HG02642 (cell line): Measurements from ENCODE around the gene MEGF8.

ENCODE experiments used
- ATAC-seq: cut with Tn5 transposase; IDR thresholded peaks from one replicate; pipeline ENCODE4 v1.9.1; 2021; ENCODE audit warnings: mild to moderate bottlenecking; ENCODE audit not compliant: unreplicated experiment, poor library complexity

MEGF8 gene

GRCh38 chr19:42303101-42303464 lies 22.4 kb upstream of the MEGF8 start:
- ATAC-seq: no peak

GRCh38 chr19:42303876-42304275 lies 21.6 kb upstream of the MEGF8 start:
- ATAC-seq: no peak

GRCh38 chr19:42306646-42307045 lies 18.8 kb upstream of the MEGF8 start:
- no peak for ATAC-seq

GRCh38 chr19:42309686-42310085 lies 15.7 kb upstream of the MEGF8 start:
- no peak for ATAC-seq

- no peak for ATAC-seq
Measured at GRCh38 chr19:42311657-42312056, 13.8 kb upstream of the MEGF8 start.

- ATAC-seq: no peak
Measured at GRCh38 chr19:42312370-42312769, 13.1 kb upstream of the MEGF8 start.

GRCh38 chr19:42313096-42313839 lies 12.2 kb upstream of the MEGF8 start, which contains the start of gene TMEM145:
Gene TMEM145, plus strand, starts transcription at chr19:42313309. Its CDS starts 68 bp downstream, at chr19:42313377.
- no peak for ATAC-seq

DNA sequence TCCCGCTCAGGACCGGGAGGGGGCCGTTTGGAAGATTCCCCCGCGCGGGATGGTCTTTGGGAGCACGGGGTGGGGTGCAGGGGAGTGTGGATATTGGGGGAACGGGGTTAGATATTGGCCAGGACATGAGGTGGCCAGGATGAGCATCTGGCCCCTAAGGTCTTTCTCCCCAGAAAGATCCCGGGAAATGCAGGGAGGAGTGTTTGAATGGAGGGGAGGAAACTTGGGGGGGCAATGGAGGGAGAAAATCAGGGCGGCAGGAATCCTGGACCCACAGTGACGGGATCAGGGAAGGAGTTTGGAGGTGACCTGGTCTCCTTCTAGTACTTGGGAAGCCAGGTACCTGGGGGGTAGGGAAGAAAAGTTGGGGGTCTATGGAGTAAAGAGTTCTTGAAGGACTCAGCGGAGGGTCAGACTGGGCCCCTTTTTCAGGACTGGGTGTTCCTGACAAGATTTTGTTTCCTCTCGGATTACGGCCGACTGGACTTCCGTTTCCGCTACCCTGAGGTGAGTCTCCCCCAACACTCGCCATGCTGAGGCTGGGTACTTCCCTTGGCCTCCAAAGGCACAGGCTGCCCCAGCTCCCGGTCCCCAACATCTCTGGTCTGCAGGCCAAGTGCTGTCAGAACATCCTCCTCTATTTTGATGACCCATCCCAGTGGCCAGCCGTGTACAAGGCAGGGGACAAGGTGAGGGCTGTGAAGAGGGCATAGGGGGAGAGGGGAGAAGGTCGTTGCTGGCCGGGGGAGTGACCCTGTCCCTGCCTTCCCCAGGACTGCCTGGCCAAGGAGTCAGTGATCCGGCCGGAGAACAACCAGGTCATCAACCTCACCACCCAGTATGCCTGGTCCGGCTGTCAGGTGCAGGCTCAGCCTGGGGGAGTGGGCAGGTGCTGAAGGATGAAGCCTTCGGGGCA lies 11.3 kb upstream of the MEGF8 start:
- ATAC-seq: no peak

GRCh38 chr19:42315024-42315423 lies 10.4 kb upstream of the MEGF8 start:
- ATAC-seq: no peak

- peak; percentile 54 for ATAC-seq
Measured at GRCh38 chr19:42316223-42317211, 8.9 kb upstream of the MEGF8 start.

GRCh38 chr19:42317535-42317934 lies 7.9 kb upstream of the MEGF8 start:
- ATAC-seq: no peak

GRCh38 chr19:42322305-42322704 lies 3.1 kb upstream of the MEGF8 start:
- no peak for ATAC-seq

- no peak for ATAC-seq
Measured at GRCh38 chr19:42323473-42323851, 2.0 kb upstream of the MEGF8 start.

DNA sequence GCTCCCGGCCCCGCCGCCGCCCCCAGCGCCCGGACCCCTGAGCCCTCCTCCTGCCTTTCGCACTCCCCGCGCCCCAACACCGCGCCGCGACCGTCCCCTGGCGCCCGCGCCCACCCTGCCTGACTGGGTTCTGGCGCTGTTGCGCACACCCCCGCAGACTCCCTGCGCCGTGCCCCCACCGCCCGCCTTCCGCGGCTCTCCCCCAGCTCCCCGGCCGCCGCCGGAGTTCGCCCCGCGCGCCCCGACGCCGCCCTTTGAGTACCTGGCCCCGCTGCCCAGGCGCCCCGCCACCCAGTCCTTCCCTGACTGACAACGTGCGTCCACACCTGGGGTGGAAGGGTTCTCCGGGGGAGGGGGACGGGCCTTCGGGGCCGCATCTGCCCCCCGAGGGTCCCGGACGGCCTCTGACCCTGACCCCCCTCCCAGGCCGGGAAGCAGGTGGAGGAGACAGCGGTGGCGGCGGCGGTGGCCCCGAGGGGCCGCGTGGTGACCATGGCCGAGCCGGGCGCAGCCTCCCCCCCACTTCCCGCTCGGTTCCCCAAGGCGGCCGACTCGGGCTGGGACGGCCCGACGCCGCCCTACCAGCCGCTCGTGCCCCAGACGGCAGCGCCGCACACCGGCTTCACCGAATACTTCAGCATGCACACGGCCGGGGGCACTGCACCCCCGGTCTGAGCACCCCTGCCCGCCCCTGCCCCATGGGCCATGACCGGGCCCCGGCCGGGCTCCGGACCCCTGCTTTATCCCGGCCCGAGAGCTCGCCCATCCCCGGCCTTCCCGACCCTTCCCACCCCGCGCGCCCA lies 1.4 kb upstream of the MEGF8 start:
- no peak for ATAC-seq

GRCh38 chr19:42324655-42325307 lies 654 bp upstream of the MEGF8 start:
- ATAC-seq: no peak

- ATAC-seq: peak; percentile 11
Measured at GRCh38 chr19:42325896-42326771, 699 bp downstream of the MEGF8 start.

- ATAC-seq: no peak
Measured at GRCh38 chr19:42326969-42327368, 1.5 kb downstream of the MEGF8 start.

- ATAC-seq: no peak
Measured at GRCh38 chr19:42327381-42327780, 1.9 kb downstream of the MEGF8 start.
